ENCODE data around the gene SNRPF. TPM values are rescaled to one million over a fixed set of nuclear protein-coding genes. Genes with fewer than 3 reads are reported as not detected.

SNRPF gene
- total and polyA plus RNA-seq, 2 of the 8 experiments (the other 6 are each of a cell fraction or from before 2014, with no cell fraction given) = 58.5 to 79.7 TPM

- POLR2A ChIA-PET (ENCODE audit: partially characterized antibody) = interaction anchor here (1.2 to 2.3 kb wide), 4 partner anchors 13 to 309 kb away, joined by 3 to 10 read pairs (median 4); no protein-coding TSS in a partner anchor
- H2BK5ac ChIP-seq (ENCODE audit: low read depth, low read length) = no peak overlapping the region
- H2BK20ac ChIP-seq (ENCODE audit: low read length) = no peak overlapping the region
- no peaks in the 10 kb centered on the region for H3K27me3 ChIP-seq (replicated peaks in 1 of 4; ENCODE audit: control insufficient read depth in 3 of 4, extremely low read depth in 1 of 4, insufficient read depth in 3 of 4, low read length in 3 of 4)
- H3K4me2 ChIP-seq (ENCODE audit: insufficient read depth in 1 of 2, low read depth in 2 of 2, low read length in 2 of 2) = peak overlapping the region; percentile 84 to 94
- H3K56ac ChIP-seq (replicated peaks; ENCODE audit: insufficient read length, low read depth, low read length) = no peak overlapping the region
- H3K36me3 ChIP-seq (ENCODE audit: control insufficient read depth in 2 of 4, insufficient read depth in 4 of 4, low read length in 3 of 4) = peaks cover 2 to 13% (median 11%) of the 10 kb centered on the region in 4 experiments; a peak in 7 of 8 replicates
- no peak overlapping the region for H2BK12ac ChIP-seq (ENCODE audit: low read depth, low read length)
- no peak overlapping the region for H3K14ac ChIP-seq (ENCODE audit: insufficient read length)
- peaks cover 0 to 3% of the 10 kb centered on the region in 2 experiments for H4K20me1 ChIP-seq (replicated peaks in 1 of 2; ENCODE audit: control insufficient read depth in 1 of 2, insufficient read depth in 2 of 2, low read length in 2 of 2)
- H3K23me2 ChIP-seq (ENCODE audit: low read depth, low read length) = peaks cover 14% of the 10 kb centered on the region
- H4K8ac ChIP-seq (ENCODE audit: extremely low read depth, insufficient read depth, low read length) = no peak overlapping the region
- H4K5ac ChIP-seq (ENCODE audit: insufficient read length, low read depth, low read length) = no peak overlapping the region
- no peak overlapping the region for H4K91ac ChIP-seq (replicated peaks; ENCODE audit: insufficient read length, low read length)
- peaks cover 0 to 4% (median 2%) of the 10 kb centered on the region in 4 experiments; a peak in 3 of 7 replicates for H3K4me1 ChIP-seq (replicated peaks in 1 of 4; ENCODE audit: control insufficient read depth in 3 of 4, insufficient read depth in 4 of 4, low read length in 3 of 4)
- 0 out of 2 replicates have a peak overlapping the region, but pooled peaks have one; percentile 37 for H2BK15ac ChIP-seq (ENCODE audit: low read length)
- DNase-seq (ENCODE audit: low read depth in 1 of 2, low spot score in 2 of 2) = no peak
- no peak overlapping the region for H3K23ac ChIP-seq (ENCODE audit: insufficient read length)
- no peak for FAIRE-seq
- H3K79me1 ChIP-seq (ENCODE audit: low read depth, low read length) = no peaks in the 10 kb centered on the region
- CTCF ChIA-PET (ENCODE audit: partially characterized antibody) = interaction anchor here (0.6 to 1.6 kb wide), 3 partner anchors 35 to 301 kb away, joined by 3 read pairs; no protein-coding TSS in a partner anchor
- 82% methylated on average over 7 of the region's 7 CpGs; no CpG with 5 or more reads in 1 of the 2 experiments for WGBS, 2 experiments (ENCODE audit: extremely low coverage in 1 of 2, insufficient coverage in 1 of 2, insufficient read length in 1 of 2, insufficient replicate concordance in 2 of 2, low coverage in 1 of 2, low lambda C conversion rate in 2 of 2, missing lambda C conversion rate in 1 of 2)
- 0 out of 2 replicates have a peak overlapping the region, but pooled peaks have one; percentile 93 for H2AFZ ChIP-seq (ENCODE audit: low read length)
- peaks cover 0 to 6% of the 10 kb centered on the region in 2 experiments; a peak in 1 of 4 replicates for H3K9me3 ChIP-seq (ENCODE audit: insufficient read depth in 2 of 2, low read depth in 1 of 2, low read length in 1 of 2)
- no peak overlapping the region for H2AK5ac ChIP-seq (ENCODE audit: low read depth, low read length)
- no peak overlapping the region for H3K9ac ChIP-seq (replicated peaks in 1 of 4; ENCODE audit: extremely low read depth in 1 of 4, low read depth in 3 of 4, low read length in 3 of 4)
- no peak overlapping the region for H3K4ac ChIP-seq (replicated peaks; ENCODE audit: insufficient read length, low read depth, low read length)
- H3K79me2 ChIP-seq (ENCODE audit: control insufficient read depth in 1 of 2, insufficient read depth in 2 of 2, low read length in 2 of 2) = peaks cover 16 to 34% of the 10 kb centered on the region in 2 experiments
- no peak overlapping the region for H2BK120ac ChIP-seq (replicated peaks; ENCODE audit: low read depth, low read length)
- no peak overlapping the region for H3K18ac ChIP-seq (ENCODE audit: extremely low read depth, low read length)
- 0 out of 2 replicates have a peak, but pooled peaks have one; percentile 29 for TF ChIP-seq TBP (IDR thresholded peaks at IDR 0.05; ENCODE audit: low read depth, low read length)
- no peak for TF ChIP-seq SUZ12 (IDR thresholded peaks at IDR 0.05; ENCODE audit: low read length)
- TF ChIP-seq PHF8 (conservative IDR thresholded peaks at IDR 0.05; ENCODE audit: low read depth, low read length) = no peak
- peak overlapping the region in 2 of 4 experiments; percentile 97 to 98; a peak in 5 of 8 replicates for H3K4me3 ChIP-seq (ENCODE audit: extremely low read depth in 1 of 4, insufficient read depth in 2 of 4, low read depth in 3 of 4, low read length in 4 of 4)
- H3K27ac ChIP-seq (ENCODE audit: low read depth, low read length) = no peak overlapping the region
These were observed 1.6 kb upstream of the SNRPF start for GRCh38 chr12:95857156-95857555.
